NCI-H526 (cell line): ENCODE results near the gene GRIK4.
"Not testable (repeated sequence)": the region's sequence is repeated elsewhere in the genome, so short reads cannot be mapped to it uniquely, and the experiment has no call there.

ENCODE experiments used
- DNase-seq, 2 experiments: peaks; one replicate each; lab custom pipeline; 2025; lab: John Stamatoyannopoulos, UW

The GRIK4 gene

GRCh38 chr11:120784566-120785251 lies 273.2 kb downstream of the GRIK4 start:
- no peak for DNase-seq

- no peak for DNase-seq
Observed at GRCh38 chr11:120785576-120785975, 274.0 kb downstream of the GRIK4 start.

DNA sequence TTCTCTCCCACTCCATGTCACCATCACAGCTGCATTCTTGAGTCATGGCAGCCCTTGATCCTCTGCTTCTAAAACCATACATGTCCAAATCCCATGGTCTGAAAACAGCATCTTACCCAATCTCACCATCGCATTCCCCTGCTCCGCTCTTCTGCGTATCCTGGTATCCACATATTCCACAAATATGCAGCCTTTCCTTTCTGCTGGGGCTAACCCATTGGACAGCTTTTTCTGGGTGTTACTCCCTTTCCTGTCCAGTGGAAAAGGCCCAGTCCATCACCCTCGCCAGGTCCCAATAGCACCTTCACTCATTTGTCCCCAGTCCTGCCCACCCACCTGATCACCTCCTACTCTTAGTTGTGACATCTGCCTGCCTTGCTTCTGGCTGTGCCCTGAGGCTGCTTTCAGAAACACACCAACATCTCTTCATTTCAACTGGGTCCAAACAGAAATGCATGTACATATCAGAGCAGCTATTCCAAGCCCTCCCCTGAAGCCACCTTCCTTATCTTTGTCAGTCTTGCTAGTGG lies 274.7 kb downstream of the GRIK4 start:
- no peak for DNase-seq

GRCh38 chr11:120787224-120787623 lies 275.7 kb downstream of the GRIK4 start:
- DNase-seq, result not testable (repeated sequence)

DNA sequence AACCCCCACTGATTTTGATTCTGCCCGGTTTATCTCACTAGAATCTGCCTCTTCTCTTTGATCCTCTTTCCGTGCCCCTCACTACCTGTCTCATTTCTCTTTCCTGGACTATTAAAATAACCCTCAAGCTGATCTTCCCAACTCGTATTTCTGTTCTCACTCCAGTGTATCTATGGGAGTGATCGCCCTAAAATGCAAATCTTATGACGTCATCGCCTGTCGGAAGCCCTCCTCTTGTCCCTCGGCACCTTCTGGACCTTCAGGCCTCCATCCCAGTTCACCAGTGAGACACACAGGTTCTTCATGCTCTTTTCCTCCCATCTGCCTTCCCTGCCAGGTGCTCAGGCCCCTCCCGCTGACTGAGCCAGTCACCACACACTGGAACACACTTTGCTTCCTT lies 277.8 kb downstream of the GRIK4 start:
- DNase-seq, result peak in 1 of 2 experiments; percentile 40

GRCh38 chr11:120792306-120792705 lies 280.8 kb downstream of the GRIK4 start:
- no peak for DNase-seq

DNA sequence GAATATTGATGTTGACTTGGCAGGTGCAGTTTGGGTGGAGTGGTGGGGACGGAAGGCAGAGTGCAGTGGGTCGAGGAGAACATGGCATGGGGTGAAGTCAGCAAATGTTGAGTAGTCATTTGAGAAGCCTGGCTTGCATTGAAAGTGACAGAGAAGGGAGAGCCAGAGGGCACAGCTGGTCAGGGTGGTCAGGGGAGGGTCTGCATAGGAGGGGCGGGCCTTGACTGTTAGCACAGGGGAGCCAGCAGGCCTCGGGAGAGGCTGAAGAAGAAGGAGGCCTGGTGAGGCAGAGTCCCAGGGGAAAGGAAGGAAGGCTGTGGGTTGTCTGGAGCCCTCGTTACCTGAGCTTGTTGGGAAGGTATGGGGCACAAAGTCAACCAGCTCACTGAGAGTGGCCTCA lies 281.6 kb downstream of the GRIK4 start:
- no peak for DNase-seq

DNA sequence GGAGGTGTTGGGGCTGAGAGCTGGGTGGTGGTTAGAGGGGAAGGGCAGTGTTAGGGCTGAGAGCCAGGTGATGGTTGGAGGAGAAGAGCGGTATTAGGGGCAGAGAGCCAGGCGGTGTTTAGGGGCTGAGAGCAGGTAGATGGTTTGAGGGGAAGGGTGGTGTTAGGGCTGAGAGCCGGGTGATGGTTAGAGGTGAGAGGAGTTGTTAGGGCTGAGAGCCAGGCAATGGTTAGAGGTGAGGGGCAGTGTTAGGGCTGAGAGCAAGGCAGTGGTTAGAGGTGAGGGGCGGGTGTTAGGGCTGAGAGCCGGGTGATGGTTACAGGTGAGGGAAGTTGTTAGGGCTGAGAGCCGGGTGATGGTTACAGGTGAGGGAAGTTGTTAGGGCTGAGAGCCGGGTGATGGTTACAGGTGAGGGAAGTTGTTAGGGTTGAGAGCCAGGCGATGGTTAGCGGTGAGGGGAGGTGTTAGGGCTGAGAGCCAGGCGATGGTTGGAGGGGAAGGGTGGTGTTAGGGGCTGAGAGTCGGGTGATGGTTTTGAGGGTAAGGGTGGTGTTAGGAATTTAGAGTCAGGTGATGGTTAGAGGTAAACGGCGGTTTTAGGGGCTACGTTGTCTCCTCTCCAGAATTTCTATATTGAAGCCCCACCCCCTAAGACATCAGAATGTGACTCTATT lies 282.4 kb downstream of the GRIK4 start:
- no peak for DNase-seq

GRCh38 chr11:120794748-120795147 lies 283.2 kb downstream of the GRIK4 start:
- no peak for DNase-seq

GRCh38 chr11:120795185-120795584 lies 283.6 kb downstream of the GRIK4 start:
- no peak for DNase-seq

DNA sequence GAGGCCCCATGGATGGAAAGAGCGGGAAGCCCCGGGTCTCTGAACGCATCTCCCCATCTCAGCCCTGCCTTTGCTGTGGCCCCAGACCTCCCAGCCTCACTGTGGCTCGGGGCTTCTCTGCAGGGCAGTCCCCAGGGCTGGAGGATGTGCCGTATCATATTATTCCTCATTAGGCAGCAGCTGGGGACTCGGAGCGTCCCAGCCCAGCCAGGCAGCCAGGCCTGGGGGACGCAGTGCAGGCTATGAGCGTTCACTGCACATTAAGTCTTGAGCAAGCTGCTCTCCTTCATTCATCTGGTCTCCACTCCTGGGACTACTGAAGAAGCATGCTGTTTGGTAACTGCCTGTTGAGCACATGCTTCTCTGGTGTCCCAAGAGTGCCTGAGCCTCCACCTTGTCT lies 285.6 kb downstream of the GRIK4 start:
- DNase-seq, result peak in 1 of 2 experiments; percentile 40

DNA sequence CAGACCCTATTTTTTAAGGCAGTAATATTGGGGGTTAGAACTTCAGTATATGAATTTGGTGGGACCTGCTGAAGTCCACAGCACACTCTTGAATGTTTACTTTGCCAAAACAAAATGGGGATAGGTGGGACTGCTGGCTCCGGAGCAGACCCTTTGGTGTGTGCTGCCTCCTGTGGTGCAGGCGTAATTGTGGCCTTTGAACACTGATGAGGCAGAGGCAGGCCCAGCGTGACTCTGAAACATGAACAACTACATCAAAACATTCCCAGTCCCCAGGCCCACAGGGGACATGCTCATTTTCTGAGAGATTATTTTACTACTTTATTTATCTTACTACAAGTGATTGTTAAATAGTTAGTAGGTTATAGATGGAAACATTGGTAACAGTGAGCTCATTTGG lies 287.3 kb downstream of the GRIK4 start:
- no peak for DNase-seq

DNA sequence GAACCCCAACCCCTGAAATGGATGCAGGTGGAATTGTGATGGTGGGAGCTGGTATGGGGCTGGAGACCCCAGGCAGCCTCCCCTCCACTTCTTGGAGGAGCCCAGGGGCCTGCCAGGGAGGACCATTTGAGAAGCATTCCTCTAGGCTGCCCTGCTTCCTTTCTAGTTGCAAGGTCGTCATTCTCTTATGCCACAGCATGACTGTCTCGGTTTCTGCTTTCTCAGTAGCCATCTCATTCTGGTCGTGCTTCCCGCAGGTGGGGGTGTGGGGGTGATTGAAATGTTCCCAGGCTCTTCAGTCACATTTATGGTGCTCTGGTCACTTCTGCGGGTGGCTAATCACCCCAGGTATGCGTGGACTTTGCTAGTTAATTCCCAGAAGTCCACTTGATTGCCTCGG lies 288.7 kb downstream of the GRIK4 start:
- no peak for DNase-seq

DNA sequence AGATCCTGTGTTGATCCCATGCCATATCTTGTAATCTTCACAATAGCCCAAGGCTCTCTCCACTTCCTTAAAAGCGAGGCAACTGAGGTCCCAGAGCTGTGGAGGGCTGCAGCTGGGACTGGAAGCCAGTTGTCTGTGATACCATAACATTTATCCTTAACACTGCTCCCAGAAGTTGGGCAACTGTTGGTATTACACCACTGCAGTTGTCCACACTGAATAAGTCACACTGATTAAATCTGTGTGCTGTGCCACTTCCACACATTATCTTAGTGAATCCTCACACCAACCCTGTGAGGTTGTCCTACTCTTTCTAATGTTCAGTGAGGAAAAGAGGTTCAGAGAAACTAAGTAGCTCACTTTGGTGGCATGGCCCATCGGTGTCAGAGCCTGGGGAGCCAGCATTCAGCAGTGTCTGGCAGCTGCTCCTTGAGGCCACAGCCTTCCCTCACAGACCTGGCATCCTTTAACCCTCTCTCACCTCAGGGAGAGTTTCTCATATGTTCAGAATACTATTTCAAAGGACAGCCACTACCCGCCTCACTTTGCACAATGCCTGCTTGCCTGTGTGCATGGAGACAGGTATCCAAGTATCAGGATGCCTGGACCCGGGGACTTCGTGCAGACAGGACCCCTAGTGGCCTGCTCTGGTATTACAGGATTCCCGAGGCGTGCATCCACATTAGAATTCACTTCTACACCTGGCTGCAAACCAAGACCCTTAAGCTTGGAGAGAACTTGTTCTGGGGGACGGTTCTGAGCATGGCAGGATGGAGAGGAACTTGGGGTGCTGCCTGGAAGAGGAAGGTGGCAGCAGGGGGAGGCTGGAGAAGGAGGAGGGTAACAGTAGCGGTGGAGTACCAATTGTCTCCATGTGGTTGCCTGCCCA lies 290.5 kb downstream of the GRIK4 start:
- DNase-seq, result peak; percentile 77 to 98

DNA sequence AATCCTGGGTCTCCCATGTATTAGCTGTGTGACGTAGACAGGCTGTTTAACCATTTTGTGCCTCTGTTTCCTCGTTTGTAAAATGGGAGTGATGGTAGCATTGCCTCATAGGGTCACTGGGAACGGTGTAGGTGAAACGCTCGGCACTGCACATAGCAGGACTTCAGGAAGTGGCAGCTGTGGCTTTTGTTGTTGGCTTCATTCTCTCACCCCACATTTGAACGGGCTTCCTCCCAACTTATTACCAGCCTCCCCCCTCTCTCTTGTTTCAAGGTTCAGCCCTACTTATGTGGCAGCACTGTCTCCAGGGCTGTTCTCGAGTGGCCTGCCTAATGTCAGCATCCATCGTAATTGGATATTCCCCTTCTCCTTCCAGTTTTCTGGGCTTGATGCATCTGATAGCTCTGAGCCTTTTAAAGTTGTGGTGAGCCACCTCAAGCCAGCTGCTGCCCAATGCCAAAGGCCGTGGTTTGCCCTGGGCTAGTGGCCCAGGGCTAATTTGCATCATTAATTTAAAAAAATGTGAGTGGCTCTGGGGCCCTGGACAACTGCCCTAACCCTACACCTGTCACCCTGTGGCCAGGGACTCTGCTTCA lies 294.5 kb downstream of the GRIK4 start:
- no peak for DNase-seq

DNA sequence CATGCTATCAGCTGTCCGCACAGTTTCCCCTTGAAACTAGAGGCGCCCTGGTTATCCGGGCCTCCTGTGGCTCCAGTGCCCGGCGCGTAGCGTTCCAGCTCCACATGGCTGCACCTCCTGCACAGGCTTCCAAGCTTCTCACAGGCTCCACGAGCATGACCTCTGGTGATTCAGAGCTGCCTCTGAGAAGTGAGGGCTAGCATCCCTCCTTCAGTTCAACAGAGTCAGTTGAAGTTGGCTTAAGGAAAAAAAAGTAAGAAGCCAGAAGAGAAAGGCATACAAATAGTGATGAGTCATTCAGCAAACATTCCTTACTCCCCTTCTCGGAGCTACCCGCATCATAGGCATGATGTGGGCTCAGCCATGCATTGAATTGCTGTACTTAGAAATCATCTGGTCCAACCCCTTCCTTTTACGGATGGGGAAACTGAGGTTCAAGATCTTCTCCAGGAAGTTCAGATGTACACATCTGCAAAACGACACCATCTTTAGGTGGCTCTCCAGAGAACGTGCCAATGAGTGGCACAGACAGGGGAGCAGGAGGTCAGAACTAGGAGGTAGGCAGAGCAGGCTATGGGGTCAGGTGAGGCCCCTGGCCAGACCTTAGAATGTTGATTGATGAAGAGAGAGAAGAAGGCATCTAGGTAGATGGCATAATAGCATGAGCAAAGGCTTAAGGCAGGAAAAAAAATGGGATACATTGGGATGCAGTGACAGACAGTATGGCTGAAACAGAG lies 296.0 kb downstream of the GRIK4 start:
- no peak for DNase-seq

DNA sequence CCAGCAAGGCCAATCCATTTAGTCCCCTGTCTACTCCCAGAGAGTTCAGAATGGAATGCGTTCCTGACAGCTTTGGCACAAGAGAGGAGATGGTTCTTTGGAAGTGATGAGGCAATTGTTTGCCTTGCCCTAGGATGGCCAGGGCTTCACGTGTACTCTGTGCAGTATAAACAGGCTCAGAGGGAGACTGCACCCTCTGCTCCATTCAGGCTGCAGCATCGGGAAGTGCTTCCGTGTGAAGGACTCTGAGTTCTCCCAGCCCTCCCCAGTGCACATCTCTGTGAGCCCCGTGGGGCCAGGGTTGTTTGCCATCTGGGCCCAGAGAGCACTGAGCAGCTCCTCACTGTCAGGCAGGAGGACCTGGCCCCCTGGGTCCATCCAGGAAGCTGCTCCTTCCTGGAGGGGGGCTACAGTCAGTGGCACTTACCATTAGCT lies 297.1 kb downstream of the GRIK4 start:
- no peak for DNase-seq

DNA sequence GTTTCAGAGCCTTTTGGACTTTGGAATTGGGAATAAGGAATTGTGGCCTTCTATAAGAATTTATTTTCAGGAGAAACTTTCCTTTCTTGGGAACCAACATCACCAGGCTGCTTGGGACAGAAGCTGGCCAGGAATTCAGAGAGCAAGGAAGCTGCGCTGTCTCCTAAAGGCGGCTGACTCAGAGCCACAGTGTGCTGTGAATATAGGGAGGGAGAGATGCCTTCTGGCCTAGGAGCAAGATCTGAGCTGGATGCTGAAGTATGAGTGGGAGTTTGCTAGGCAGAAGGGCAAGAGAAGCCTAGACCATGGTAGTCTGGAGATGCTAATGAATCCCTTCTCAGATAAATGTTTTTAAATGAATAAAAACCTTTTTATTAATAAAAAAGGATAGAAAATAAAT lies 298.7 kb downstream of the GRIK4 start:
- peak; percentile 61 to 81 for DNase-seq

- no peak for DNase-seq
Observed at GRCh38 chr11:120811199-120811598, 299.7 kb downstream of the GRIK4 start.

GRCh38 chr11:120811731-120812130 lies 300.2 kb downstream of the GRIK4 start:
- DNase-seq, result no peak
